Activated T-helper 1 cell treated with Interleukin-2 at 50 U/mL for 16 hours (primary cell): ENCODE measurements around the gene WWP2.
"Not testable (repeated sequence)": the region's sequence is repeated elsewhere in the genome, so short reads cannot be mapped to it uniquely, and the experiment has no call there.

Experiments
- DNase-seq: peaks from one replicate; pipeline ENCODE4 v3.0.0-alpha.2; 2020; ENCODE audit warnings: low read depth

WWP2 gene

DNA sequence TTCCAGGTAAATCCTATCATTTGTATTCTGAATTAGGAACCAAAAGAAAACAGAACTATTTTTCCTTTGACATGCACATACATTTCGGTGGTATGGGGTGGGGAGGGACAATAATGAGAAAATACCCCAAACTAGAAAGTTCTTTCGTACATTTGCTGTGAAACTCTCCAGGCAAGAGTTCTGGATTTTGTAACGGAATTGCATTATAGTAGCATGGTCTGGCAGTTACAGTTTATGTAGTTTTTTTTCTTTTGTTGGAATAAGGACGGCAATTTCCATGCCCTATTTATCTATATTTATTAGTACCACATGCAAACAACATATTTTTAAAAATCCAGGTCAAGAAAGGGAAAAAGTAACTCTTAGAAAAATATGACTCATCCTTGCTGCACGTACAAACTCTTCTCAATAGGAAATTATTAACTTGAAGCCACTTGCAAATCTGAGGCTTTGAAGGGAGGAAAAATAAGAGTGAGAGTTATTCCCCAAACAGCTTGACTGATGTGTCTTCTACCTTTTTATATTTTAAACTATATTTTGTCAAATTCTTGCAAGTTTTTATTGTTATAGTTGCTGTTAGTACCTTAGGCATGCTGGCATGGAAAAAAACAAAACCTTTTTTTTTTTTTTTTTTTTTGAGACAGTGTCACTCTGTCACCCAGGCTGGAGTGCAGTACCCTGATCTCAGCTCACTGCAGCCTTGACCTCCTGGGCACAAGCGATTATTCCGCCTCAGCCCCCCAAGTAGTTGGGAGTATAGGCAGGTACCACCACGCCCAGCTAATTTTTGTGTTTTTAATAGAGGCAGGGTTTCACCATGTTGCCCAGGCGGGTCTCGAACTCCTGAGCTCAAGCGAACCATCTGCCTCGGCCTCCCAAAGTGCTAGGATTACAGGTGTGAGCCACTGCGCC, 69.3 kb downstream of the WWP2 start:
- DNase-seq = no peak

DNA sequence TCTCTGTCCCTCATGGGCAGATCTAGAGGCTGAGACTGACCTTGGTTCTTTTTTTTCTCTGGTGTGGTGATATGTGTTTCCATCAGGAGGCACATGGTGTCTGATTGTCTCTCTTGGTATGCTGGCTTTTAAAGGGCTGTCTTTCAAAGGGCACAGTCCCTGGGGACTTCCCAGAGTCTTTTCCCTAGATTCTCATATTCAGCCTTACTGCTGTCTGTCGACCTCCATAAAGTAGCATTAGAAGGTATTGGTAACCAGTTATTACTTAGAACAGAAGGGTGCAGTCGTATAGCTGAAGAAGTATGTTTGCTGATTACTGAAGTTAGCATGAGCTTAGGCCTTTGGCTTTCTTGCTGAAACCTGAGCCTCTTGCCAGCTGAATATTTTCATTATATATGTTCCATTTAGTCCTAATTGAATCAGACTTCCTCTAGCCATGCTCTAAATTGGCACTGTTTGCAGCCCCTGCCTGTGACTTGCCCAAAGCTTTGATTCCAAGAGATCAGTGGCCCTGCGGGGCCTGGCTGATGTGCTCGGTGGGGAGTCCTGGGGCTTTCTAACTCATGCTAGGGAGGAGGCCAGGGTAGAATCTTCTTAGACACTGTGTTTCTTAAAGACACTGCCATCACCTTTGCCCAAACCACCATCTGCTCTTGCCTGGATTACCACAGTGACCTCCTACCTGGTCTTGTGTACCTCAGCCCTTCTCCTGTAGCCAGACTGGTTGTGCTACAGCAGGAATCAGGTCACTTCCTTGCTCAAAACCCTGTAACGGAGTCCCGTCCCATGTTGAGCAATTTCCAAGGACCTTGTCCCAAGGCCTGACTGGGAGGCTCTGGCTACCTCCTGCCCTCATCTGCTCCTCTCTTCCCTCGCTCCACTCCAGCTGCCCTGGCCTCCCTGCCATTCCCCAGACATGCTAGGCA, 71.5 kb downstream of the WWP2 start:
- DNase-seq = no peak

DNA sequence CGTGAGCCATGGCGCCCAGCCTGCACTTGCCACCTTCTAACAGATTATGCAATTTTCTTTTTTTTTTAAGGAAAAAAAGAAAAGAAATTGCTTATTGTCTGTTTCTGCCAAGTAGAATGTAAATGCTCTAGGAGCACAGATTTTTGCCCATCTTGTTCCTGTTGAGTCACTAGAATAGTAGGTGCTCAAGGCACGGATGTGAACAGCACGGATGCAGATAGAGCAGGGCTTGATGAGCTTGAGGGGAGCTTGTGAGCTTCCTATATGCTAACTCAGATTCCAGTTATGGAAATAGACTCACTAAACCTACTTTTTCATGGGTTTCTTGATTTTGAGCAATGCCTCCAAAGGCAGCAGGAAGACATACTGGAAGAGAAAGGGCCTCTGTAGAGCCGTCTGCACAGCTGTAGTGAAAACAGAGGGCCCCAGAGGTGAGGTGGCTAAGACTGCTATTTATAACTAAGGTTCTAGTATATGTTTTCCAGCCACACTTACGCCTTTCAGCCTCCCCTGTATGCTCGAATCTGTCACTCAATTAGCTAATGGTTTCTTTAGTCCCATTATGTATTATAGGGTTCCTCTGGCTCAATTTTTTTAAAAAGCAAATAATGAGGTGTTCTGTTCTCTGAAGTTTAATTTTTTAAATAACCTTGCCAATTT, 72.8 kb downstream of the WWP2 start:
- no peak for DNase-seq

DNA sequence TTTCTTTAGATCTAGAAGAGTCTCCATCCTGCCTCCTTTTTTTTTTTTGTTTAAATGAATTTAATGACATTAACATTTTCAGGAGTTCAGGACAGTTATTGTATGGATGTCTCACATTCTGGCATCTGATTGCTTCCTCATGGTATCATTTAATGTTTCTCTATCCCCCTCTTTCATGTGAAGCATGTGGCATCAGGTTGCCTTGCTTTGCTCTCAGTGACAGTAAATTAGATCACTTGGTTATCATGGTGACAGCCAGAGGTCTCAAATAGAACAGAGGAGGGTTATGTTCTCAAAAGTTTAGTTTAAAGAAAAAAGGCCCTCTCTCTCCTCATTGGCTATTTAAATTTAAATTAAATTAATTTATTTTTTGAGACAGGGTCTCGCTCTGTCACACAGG, 74.1 kb downstream of the WWP2 start:
- DNase-seq = no peak

DNA sequence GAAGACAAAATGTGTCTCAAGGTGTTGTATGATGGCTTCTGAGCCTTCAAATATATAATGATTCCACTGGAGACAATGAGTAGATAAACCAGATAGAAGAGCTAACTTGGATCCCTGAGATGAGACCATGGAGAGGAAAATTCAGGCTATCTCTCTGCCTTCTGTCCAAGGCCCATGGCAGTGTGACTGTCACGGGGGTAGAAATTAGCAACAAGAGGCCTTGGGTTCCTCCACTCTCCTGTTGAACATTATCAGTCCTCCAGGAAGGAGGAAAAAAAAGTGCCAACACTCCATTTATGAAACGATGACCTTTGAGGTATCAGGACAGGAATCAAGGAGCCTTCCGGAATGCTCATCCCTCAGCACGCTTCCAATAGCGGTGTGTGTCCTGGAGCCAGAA, 75.2 kb downstream of the WWP2 start:
- no peak for DNase-seq

DNA sequence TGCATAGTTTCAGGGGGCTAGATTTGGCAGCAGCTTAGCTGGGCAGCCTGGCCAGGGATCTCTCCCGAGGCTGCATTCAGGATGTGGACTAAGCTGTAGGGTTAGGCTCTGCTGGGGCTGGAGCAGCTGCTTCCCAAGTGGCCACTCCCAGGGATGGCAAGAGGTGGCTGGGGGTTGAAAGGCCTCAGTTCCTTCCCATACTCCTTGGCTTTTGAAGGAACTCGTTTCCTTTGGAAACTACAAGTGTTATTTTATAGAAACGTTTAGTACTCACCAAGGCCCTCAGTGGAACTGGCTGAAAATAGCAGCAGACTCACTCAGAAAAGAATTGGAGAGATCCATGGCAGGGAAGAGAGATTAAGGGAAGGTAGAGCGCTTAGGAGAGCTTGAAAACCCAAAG, 76.4 kb downstream of the WWP2 start:
- no peak for DNase-seq

DNA sequence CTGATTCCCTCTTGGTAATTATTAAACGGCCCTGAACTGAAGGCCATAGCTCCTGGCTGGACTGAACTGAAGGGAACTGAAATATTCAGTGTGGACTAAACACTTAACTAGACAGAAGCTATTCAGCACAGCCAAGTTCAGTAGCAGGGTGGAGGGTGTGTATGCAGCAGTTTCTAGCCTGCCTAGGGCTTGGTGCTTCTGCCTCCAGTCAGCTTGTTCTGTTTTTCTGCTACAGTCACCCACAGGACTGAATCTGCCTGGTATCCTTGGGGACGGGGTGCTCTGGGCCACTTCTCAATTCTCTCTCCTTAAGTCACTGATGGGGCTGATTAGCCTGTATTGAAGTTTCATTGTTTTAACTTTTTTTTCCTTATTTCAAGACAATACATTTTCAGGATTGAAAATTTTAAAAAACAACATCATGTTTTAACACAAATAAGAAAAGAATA, 77.1 kb downstream of the WWP2 start:
- no peak for DNase-seq

DNA sequence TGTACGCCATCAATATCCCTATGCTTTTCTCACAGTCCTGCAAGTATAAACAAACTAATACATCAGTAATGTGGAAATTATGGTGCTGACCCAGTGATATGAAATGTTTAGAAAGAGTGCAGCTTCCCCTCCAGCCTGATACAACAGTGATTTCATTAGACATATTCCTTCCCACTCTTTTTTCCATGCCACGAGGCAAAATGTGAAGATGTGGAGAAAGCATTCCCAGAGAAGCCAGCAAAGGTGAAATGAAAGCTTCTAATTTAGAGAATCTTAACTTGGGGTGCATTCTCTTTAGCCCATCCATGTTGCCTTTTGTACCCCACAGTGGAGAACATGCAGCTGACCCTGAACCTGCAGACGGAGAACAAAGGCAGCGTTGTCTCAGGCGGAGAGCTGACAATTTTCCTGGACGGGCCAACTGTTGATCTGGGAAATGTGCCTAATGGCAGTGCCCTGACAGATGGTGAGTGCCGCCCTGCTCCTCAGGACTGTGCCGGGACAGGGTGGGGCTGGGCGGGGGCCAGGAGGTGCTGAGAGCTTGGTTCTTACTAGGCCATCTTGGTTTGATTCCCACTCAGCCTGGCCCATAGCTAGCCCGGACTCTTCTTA, 77.8 kb downstream of the WWP2 start:
- no peak for DNase-seq

DNA sequence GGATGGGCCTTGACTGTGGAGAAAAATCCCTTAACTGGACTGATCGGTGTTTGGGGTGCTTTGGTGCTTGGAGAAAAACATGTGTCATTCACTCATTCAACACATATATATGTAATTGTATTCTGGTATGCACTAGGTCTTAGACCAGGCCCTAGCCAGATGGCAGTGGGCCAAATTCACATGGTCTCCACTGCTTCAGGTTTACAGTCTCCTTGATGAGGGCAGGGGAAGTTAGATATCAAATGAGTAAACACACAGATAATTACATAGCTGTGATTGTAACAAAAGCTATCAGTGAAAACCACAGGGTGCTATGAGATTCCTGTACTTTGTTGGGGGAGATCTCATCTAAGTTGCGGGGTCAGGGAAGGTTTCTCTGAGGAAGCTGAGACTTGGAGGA, 78.8 kb downstream of the WWP2 start:
- no peak for DNase-seq

DNA sequence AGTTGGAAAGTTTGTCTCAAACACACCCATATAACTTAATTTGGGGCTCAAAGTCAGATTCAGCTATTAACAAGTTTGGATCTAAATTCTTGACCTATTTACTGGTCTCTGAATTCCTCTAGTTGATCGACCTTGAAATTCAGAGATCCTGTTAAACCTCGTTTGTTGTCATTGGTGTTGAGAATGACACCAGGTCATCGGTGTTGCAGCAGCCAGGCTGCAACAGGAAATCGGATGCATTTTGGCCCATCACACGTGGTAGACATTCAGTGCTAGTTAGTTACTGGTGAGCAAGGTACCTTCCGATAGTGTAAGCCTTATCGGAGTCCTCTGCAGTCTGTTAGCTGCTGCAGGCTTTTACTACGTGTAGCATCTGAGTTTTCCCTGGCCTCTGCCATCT, 82.3 kb downstream of the WWP2 start:
- no peak for DNase-seq

DNA sequence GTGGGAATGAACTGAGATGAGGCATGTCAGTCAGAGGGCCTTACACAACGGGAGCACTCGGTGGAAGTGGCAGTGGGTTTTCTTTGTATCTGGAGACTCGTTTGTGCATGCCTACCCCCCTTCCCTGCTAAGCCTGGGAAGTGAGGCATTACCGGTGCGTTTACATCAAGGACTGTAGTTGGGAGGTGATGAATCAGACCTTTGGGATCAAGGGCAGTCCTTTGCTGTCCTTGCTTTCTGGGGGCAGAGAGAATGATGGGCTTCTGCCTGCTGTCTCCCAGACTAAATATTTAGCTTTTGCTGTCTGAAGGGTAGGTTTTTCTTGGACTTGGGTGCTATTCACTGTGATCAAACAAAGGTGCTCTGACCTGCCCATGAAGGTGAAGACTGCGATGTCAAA, 83.0 kb downstream of the WWP2 start:
- DNase-seq = no peak

DNA sequence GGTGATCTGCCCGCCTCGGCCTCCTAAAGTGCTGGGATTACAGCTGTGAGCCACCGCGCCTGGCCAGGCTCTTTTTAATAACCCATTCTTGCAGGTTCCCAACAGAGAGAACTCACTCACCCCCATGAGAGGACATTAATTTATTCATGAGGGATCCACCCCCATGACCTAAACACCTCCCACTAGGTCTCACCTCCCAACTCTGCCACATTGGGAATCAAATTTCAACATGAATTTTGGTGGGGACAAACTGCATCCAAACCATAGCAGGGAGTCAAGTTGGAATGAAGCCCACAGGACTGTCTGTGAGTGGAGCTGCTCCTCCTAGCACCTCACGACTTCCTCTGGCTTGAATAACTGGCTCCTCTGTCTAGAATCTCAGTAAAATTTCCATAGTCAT, 85.5 kb downstream of the WWP2 start:
- no peak for DNase-seq

DNA sequence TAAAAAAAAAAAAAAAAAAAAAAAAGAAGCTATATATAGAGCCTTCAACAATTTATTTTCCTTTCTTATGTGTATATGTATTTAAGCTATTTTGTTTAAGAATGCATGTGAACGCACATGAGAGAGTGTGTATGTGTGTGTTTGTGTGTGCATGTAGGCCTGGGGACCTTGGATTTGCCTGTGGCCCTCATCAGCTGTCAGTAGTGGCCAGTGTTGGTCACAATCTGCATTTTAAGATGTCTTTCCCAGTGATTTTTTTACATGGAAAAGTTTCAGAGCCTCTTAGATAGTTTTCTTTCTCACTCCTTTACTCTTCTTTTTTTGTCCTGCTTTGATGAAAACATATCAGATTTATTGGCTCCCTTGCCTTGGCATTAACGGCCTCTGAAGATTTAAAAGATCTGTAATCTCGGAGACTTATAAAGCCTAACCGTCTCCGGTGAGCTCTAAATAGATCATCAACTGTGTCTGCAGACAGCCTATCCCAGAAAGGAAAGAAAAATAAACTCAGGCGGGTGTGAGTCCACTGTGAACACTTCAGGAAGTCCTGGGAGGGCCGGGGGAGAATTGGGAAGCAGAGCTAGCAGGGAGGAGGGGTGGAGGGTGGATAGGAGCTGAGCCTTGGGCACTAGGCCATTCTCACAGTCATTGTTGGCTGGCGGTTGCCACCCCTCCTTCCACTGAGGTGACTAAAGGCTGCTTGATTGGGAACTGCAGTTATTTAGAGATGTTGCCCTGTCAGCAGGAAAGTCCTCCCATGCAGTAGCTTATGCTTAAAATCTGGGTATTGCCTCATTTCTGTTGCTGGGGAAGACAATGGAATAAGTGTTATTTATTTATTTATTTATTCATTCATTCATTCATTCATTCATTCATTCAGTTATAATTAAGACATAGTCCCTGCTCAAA, 86.8 kb downstream of the WWP2 start:
- no peak for DNase-seq

DNA sequence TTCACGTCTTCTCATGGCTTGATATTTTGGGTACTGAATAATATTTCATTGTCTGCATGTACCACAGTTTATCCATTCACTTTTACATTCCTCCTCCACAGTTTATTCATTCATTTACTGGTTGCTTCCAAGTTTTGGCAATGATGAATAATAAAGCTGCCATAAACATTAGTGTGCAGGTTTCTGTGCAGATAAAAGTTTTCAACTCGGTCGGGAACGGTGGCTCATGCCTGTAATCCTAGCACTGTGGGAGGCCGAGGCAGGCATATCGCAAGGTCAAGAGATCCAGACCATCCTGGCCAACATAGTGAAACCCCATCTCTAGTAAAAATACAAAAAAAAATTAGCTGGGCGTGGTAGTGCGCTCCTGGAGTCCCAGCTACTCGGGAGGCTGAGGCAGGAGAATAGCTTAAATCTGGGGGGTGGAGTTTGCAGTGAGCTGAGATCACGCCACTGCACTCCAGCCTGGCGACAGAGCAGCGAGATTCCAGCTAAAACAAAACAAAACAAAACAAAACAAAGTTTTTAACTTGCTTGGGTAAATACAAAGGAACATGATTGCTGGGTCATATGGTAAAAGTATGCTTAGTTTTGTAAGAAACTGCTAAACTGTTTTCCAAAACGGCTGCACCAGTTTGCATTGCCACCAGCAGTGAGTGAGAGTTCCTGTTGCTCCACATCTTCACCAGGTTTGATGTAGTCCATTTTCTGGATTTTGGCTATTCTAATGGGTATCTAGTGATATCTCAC, 89.5 kb downstream of the WWP2 start:
- DNase-seq = no peak

DNA sequence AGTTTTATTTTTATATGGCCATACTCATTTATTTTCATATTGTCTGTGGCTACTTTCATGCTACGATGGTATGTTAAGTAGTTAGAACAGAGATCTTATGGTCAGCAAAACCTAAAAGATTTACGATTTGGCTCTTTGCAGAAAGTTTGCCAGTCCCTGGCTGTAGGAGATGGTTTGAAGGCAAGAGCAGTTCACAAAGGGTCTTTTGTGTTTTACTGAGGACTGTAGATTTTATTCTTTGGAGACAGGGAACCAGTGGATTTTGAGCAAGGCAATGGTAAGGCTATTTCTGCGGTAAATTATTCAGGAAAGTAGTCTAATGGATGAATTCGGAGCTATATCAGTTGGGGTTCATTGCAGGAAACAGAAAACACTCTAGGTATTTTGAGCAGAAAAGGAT, 90.7 kb downstream of the WWP2 start:
- DNase-seq = no peak

DNA sequence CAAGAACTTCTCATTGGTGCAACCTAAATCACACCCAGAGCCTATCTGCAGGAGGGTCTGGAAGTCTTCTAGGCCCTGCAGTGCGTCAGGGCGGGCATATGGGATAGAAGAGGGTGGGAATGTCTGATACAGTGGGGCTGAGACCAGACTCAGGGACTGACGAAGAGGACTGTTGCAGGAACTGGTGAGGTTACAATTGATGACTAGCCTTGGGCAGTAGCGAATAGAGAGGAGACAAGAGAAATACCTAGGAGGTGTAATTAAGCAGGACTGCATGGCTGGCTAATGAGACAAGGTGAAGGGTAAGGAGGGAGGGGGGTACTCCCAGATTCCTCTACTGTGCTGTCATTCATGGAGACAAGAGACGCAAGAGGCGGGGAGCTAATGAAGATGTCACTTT, 91.3 kb downstream of the WWP2 start:
- no peak for DNase-seq

DNA sequence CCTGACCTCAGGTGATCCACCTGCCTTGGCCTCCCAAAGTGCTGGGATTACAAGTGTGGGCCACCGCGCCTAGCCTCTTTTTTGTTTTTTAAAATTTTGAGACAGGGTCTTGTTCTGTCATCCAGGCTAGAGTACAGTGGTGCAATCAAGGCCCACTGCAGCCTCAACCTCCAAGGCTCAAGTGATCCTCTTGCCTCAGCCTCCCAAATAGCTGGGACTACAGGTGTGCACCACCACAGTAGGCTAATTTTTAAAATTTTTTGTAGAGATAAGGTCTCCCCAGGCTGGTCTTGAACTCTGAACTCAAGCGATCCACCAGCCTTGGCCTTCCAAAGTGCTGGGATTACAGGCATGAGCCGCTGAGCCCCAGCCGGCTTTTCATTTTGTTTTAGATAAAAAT, 92.6 kb downstream of the WWP2 start:
- DNase-seq = not testable (repeated sequence)

DNA sequence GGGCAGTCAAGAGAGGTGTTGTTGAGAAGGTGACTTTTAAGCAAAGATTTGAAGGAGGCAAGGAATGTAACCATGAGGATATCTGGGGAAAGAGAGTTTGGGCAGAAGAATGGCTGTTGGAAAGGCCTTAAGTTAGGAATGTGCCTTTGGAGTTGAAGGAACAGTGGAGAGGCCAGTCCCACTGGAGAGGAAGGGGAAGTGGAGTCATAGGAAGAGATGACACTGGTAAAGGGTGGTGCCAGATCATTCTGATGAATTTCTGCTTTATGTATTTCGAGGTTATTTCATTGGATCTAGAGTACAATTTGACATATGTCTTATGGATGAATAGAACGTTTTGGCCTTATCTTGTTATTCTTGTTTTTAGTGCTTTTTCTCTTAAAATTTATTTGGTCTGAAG, 93.5 kb downstream of the WWP2 start:
- no peak for DNase-seq

DNA sequence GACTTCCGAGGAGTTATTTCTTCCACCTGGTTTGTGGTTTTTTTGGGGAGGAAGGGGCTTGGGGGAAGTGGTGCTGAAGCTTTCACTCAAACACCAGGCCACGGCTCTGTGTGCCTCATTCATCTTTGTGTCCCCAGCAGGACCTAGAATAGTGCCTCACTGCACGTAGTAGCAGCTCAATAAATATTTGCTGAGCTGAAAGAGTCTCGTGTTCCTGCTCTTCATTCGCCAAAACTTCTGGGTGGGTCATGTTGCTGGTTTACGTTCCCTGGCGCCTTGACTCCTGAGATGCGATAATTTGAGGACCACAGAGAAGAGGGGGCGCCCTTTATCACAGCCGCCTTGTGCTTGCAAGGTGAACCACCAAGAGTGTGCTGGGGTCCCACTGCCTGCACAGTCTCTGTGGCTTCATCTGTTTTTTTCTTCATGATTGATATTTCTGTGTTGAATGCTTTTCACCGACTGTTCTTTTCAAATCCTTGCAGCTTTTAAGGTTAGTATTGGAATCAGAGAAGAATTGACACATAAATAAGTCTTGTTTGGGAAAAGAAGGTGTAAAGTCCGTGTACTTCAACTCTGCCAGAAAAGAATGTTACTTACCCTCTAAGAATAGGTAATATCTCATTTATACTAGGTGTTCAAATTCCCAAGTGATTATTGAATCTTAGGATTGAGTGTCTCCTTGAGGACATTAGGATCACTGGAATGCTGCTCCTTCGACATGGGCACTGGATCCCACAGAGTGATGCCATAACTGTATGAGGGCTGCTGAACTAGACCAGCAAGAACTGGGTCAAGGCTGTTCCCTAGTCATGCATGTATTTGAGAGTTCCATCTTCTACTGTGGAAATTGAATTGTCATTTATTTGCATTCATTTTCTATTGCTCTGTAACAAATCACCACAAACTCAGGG, 96.3 kb downstream of the WWP2 start:
- DNase-seq = no peak
